ENCODE results near the gene TPK1. TPM values are rescaled to one million over a fixed set of nuclear protein-coding genes. Genes with fewer than 3 reads are reported as not detected.

The TPK1 gene
- total RNA-seq, 1 experiment from 2014 or later: 3.3 TPM

- no peaks in the 10 kb centered on the region for H3K36me3 ChIP-seq (ENCODE audit: control insufficient read depth, insufficient read depth, low read length)
- no peaks in the 10 kb centered on the region for H3K4me1 ChIP-seq (ENCODE audit: control insufficient read depth, insufficient read depth, low read length)
- BruUV-seq (replicated peaks): no TSS peak
- H3K27me3 ChIP-seq (ENCODE audit: control insufficient read depth, insufficient read depth, low read length): no peaks in the 10 kb centered on the region
- H3K4me3 ChIP-seq (ENCODE audit: low read depth in 2 of 2, low read length in 2 of 2): no peak overlapping the region
- ATAC-seq (no peak), DNase-seq (ENCODE audit: low read depth, low spot score) (no peak)
- no peak for TF ChIP-seq SIN3A (IDR thresholded peaks at IDR 0.05; ENCODE audit: borderline replicate concordance, insufficient read depth, low read depth, low read length)
- no peak for TF ChIP-seq REST (IDR thresholded peaks at IDR 0.05; ENCODE audit: insufficient read depth in 1 of 2, low read depth in 2 of 2, low read length in 1 of 2)
- in situ Hi-C loops (cut with HindIII; ENCODE audit: low pct_unique_long_range_greater_than_20kb, low sequenced_read_pairs) (no loop called here), intact Hi-C loops (cut with micrococcal nuclease; ENCODE audit: unreplicated experiment) (no loop called here)
- H3K9me3 ChIP-seq (ENCODE audit: control insufficient read depth, insufficient read depth, low read depth, low read length): no peaks in the 10 kb centered on the region
- CTCF ChIA-PET: no interaction called here
- H3K27ac ChIP-seq (ENCODE audit: low read length): no peak overlapping the region
- POLR2A ChIA-PET: no interaction called here
Observed at GRCh38 chr7:144769352-144769751, 66.5 kb downstream of the TPK1 start.

GRCh38 chr7:144768633-144769032 lies 67.2 kb downstream of the TPK1 start:
- POLR2A ChIA-PET: no interaction called here
- H3K4me3 ChIP-seq (ENCODE audit: low read depth in 2 of 2, low read length in 2 of 2): no peak overlapping the region
- CTCF ChIA-PET: no interaction called here
- H3K36me3 ChIP-seq (ENCODE audit: control insufficient read depth, insufficient read depth, low read length): no peaks in the 10 kb centered on the region
- DNase-seq (ENCODE audit: low read depth, low spot score) (no peak), ATAC-seq (no peak)
- H3K27ac ChIP-seq (ENCODE audit: low read length): no peak overlapping the region
- in situ Hi-C loops (cut with HindIII; ENCODE audit: low pct_unique_long_range_greater_than_20kb, low sequenced_read_pairs): no loop called here
- H3K4me1 ChIP-seq (ENCODE audit: control insufficient read depth, insufficient read depth, low read length): no peaks in the 10 kb centered on the region
- H3K9me3 ChIP-seq (ENCODE audit: control insufficient read depth, insufficient read depth, low read depth, low read length): no peaks in the 10 kb centered on the region
- intact Hi-C loops (cut with micrococcal nuclease; ENCODE audit: unreplicated experiment): no loop called here
- H3K27me3 ChIP-seq (ENCODE audit: control insufficient read depth, insufficient read depth, low read length): no peaks in the 10 kb centered on the region
- no TSS peak for BruUV-seq (replicated peaks)
- TF ChIP-seq REST (IDR thresholded peaks at IDR 0.05; ENCODE audit: insufficient read depth in 1 of 2, low read depth in 2 of 2, low read length in 1 of 2): no peak
- no peak for TF ChIP-seq SIN3A (IDR thresholded peaks at IDR 0.05; ENCODE audit: borderline replicate concordance, insufficient read depth, low read depth, low read length)
- no peak for TF ChIP-seq TCF7L2 (IDR thresholded peaks at IDR 0.05; ENCODE audit: low read depth, low read length)
- TF ChIP-seq CTCF (IDR thresholded peaks at IDR 0.05): no peak
- TF ChIP-seq POLR2AphosphoS5 (IDR thresholded peaks at IDR 0.05; ENCODE audit: low read depth, low read length): no peak

Data from Panc1 (cell line).